Activated T-cell treated with anti-CD3 and anti-CD28 coated beads for 1 hour (primary cell): ENCODE results near the gene CD63.

Experiments
- DNase-seq: peaks from one replicate; pipeline ENCODE4 v3.0.0-alpha.2; 2020; ENCODE audit warnings: low read depth

The CD63 gene

GRCh38 chr12:55686366-55687010 lies 42.3 kb downstream of the CD63 start:
- no peak for DNase-seq

- no peak for DNase-seq
These were observed 43.1 kb downstream of the CD63 start for GRCh38 chr12:55685671-55686070.

- DNase-seq = no peak
These were observed 43.9 kb downstream of the CD63 start for GRCh38 chr12:55684761-55685370.

- DNase-seq = no peak
These were observed 45.1 kb downstream of the CD63 start for GRCh38 chr12:55683676-55684075.

GRCh38 chr12:55682087-55682796 lies 46.6 kb downstream of the CD63 start:
- DNase-seq = no peak

- DNase-seq = no peak
These were observed 47.4 kb downstream of the CD63 start for GRCh38 chr12:55681142-55682077.

- no peak for DNase-seq
These were observed 49.1 kb downstream of the CD63 start for GRCh38 chr12:55679691-55680090.

GRCh38 chr12:55676707-55677106 lies 52.1 kb downstream of the CD63 start:
- no peak for DNase-seq

GRCh38 chr12:55675666-55676065 lies 53.1 kb downstream of the CD63 start:
- DNase-seq = no peak
